ENCODE measurements around the gene ZNF839. TPM values are rescaled to one million over a fixed set of nuclear protein-coding genes. Genes with fewer than 3 reads are reported as not detected.
"Not testable (repeated sequence)": the region's sequence is repeated elsewhere in the genome, so short reads cannot be mapped to it uniquely, and the experiment has no call there.

Gene ZNF839
- polyA plus RNA-seq, 3 donors, result 0.47 to 17.0 (median 1.7) TPM

- H3K4me2 ChIP-seq (replicated peaks; ENCODE audit: extremely low read depth, low read length, poor library complexity, severe bottlenecking), result peak overlapping the region; percentile 20
- Mint-ChIP-seq H3K27me3 (ENCODE audit: low read depth in 3 of 3) (peaks cover 0 to 2% (median 0%) of the 10 kb centered on the region in 3 donors), H3K36me3 (peaks cover 69 to 84% of the 10 kb centered on the region in 2 donors), H3K9me3 (no peaks in the 10 kb centered on the region), H3K27ac (peak overlapping the region; percentile 77 to 94 (median 91)), H3K4me3 (peak overlapping the region in 1 of 2 donors; percentile 33), H3K4me1 (peaks cover 14% of the 10 kb centered on the region)
- peak overlapping the region; percentile 52 for H2AFZ ChIP-seq (ENCODE audit: insufficient read depth, low read depth, low read length, poor library complexity, severe bottlenecking)
- peak overlapping the region; percentile 61 to 82 for H3K27ac ChIP-seq (ENCODE audit: low read depth in 1 of 2, low read length in 2 of 2)
- DNase-seq, result peak in 2 of 3 donors; percentile 14 to 23
- no peaks in the 10 kb centered on the region for H3K9me3 ChIP-seq (replicated peaks in 1 of 2; ENCODE audit: control insufficient read depth in 1 of 2, insufficient read depth in 1 of 2, low read length in 2 of 2)
- H3K27me3 ChIP-seq (ENCODE audit: control insufficient read depth in 2 of 2, insufficient read depth in 2 of 2, low read length in 2 of 2), result no peaks in the 10 kb centered on the region
- no CpG with 5 or more reads among the region's 10 CpGs for WGBS (ENCODE audit: insufficient coverage)
- H3K9ac ChIP-seq (ENCODE audit: insufficient read depth, low read length, poor library complexity, severe bottlenecking), result no peak overlapping the region
- H4K20me1 ChIP-seq (ENCODE audit: insufficient read depth, low read length), result no peaks in the 10 kb centered on the region
- no peaks in the 10 kb centered on the region for H3K79me2 ChIP-seq (ENCODE audit: insufficient read depth, low read length)
- TF ChIP-seq, protein P1, sequence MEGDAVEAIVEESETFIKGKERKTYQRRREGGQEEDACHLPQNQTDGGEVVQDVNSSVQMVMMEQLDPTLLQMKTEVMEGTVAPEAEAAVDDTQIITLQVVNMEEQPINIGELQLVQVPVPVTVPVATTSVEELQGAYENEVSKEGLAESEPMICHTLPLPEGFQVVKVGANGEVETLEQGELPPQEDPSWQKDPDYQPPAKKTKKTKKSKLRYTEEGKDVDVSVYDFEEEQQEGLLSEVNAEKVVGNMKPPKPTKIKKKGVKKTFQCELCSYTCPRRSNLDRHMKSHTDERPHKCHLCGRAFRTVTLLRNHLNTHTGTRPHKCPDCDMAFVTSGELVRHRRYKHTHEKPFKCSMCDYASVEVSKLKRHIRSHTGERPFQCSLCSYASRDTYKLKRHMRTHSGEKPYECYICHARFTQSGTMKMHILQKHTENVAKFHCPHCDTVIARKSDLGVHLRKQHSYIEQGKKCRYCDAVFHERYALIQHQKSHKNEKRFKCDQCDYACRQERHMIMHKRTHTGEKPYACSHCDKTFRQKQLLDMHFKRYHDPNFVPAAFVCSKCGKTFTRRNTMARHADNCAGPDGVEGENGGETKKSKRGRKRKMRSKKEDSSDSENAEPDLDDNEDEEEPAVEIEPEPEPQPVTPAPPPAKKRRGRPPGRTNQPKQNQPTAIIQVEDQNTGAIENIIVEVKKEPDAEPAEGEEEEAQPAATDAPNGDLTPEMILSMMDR (IDR thresholded peaks at IDR 0.05), result no peak
- peak overlapping the region in 1 of 3 experiments; percentile 19 for H3K4me3 ChIP-seq (replicated peaks in 1 of 3; ENCODE audit: low read depth in 2 of 3, low read length in 3 of 3)
- H3K4me1 ChIP-seq (ENCODE audit: control insufficient read depth in 1 of 2, insufficient read depth in 2 of 2, low read length in 2 of 2), result peaks cover 17 to 22% of the 10 kb centered on the region in 2 donors
- intact Hi-C loops (cut with micrococcal nuclease), result no loop called here
- peaks cover 65 to 71% of the 10 kb centered on the region in 2 donors for H3K36me3 ChIP-seq (replicated peaks in 1 of 2; ENCODE audit: control insufficient read depth in 1 of 2, insufficient read depth in 2 of 2, low read length in 2 of 2)
Observed at GRCh38 chr14:102351023-102351422, 31.5 kb downstream of the ZNF839 start.

- H3K9ac ChIP-seq (ENCODE audit: insufficient read depth, low read length, poor library complexity, severe bottlenecking); H3K4me3 ChIP-seq (replicated peaks in 1 of 3; ENCODE audit: low read depth in 2 of 3, low read length in 3 of 3); H3K9me3 ChIP-seq (replicated peaks in 1 of 2; ENCODE audit: control insufficient read depth in 1 of 2, insufficient read depth in 1 of 2, low read length in 2 of 2); H3K27me3 Mint-ChIP-seq (ENCODE audit: low read depth in 3 of 3); H3K4me3 Mint-ChIP-seq; intact Hi-C loops (cut with micrococcal nuclease); H3K27me3 ChIP-seq (ENCODE audit: control insufficient read depth in 2 of 2, insufficient read depth in 2 of 2, low read length in 2 of 2); H4K20me1 ChIP-seq (ENCODE audit: insufficient read depth, low read length); H3K9me3 Mint-ChIP-seq; H3K79me2 ChIP-seq (ENCODE audit: insufficient read depth, low read length): not testable (repeated sequence)
- Mint-ChIP-seq H3K36me3 (peaks cover 67 to 84% of the 10 kb centered on the region in 2 donors), H3K27ac (peak overlapping the region; percentile 82 to 93 (median 86)), H3K4me1 (peaks cover 14% of the 10 kb centered on the region)
- peak overlapping the region; percentile 20 for H3K4me2 ChIP-seq (replicated peaks; ENCODE audit: extremely low read depth, low read length, poor library complexity, severe bottlenecking)
- H3K36me3 ChIP-seq (replicated peaks in 1 of 2; ENCODE audit: control insufficient read depth in 1 of 2, insufficient read depth in 2 of 2, low read length in 2 of 2), result peaks cover 69 to 73% of the 10 kb centered on the region in 2 donors
- peak; percentile 43 to 56 (median 46) for DNase-seq
- no CpG with 5 or more reads among the region's 9 CpGs for WGBS (ENCODE audit: insufficient coverage)
- peaks cover 17 to 22% of the 10 kb centered on the region in 2 donors for H3K4me1 ChIP-seq (ENCODE audit: control insufficient read depth in 1 of 2, insufficient read depth in 2 of 2, low read length in 2 of 2)
- H2AFZ ChIP-seq (ENCODE audit: insufficient read depth, low read depth, low read length, poor library complexity, severe bottlenecking), result peak overlapping the region; percentile 52
- peak overlapping the region; percentile 61 to 82 for H3K27ac ChIP-seq (ENCODE audit: low read depth in 1 of 2, low read length in 2 of 2)
Observed at GRCh38 chr14:102351593-102351992, 32.0 kb downstream of the ZNF839 start.

Data from CD14-positive monocyte (primary cell).